Right forelimb (tissue), 1 donor: ENCODE data around the gene SDF4.
"Not testable (repeated sequence)": the region's sequence is repeated elsewhere in the genome, so short reads cannot be mapped to it uniquely, and the experiment has no call there.

Source experiments
- DNase-seq: peaks from one replicate; pipeline ENCODE4 v3.0.0-alpha.2; 2018

SDF4 gene

DNA sequence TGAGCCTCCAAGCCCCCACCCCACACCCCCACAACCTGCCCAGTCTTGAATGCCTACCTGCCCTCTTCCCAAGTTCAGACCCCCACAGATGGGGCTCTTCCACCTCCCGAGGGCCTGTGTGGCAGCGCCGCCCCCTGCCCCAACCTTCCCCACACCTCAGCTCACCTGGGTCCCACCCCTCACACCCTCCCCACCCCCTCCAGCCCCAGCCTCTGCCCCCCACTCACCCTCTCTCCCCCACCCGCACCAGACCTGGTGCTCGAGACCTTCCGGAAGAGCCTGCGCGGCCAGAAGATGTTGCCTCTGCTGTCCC lies 34.7 kb downstream of the SDF4 start:
- DNase-seq, result no peak

DNA sequence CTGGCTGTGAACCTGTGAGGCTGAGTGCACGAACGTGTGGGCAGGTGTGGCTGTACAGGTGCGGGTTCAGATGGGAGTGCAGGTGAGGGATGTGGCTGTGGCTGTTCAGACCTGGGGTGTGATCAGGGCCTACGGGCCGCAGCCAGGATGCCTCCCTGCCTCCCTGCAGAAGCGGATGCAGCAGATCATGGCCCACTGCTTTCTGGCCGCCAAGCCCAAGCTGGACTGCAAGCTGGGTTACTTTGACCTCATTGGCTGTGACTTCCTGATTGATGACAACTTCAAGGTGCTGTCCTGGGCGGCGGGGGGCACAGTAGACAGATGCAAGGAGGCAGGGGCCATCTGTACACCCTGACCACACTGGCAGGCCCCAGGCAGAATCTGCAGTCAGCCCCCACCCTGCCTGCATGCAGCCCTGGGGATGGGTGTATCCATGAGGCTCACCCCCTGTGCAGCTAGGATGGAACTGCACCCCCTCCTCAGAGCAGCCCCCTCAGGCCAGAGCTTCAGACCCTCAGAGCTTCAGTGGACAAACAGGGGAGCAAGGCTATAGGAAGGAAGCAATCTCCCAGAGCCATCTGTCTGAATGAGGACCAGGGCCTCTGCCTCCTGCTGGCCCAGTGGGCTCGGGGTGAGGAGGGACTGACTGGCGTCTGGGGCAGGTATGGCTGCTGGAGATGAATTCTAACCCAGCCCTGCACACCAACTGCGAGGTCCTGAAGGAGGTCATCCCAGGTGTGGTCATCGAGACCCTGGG lies 35.2 kb downstream of the SDF4 start:
- peak; percentile 41 for DNase-seq

DNA sequence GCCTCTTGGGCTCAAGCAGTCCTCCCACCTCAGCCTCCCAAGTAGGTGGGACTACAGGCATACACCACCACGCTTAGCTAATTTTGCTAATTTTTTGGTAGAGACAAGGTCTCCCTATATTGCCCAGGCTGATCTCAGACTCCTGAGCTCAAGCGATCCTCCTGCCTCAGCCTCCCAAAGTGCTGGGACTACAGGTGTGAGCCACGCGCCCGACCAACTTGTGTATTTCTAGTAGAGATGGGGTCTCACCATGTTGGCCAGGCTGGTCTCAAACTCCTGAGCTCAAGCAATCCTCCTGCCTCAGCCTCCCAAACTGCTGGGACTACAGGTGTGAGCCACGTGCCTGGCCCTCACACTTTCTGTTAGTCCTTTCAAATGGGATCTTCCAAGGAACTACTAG lies 36.1 kb downstream of the SDF4 start:
- DNase-seq, result not testable (repeated sequence)

DNA sequence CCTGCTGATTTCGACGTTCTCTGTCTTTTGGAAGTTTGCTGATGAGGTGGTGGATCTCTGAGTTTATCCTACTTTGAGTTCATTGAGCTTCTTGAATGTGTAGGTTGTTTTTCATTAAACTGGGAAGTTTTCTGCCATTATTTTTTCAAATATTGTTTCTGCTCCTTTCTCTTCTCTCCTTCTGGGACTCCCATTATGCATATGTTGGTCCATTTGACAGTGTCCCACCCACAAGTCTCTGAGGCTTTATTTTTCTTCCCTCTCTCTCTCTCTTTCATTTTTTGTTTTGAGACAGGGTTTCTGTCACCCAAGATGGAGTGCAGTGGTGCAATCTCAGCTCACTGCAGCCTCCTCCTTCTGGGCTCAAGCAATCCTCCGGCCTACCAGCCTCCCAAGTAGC lies 37.1 kb downstream of the SDF4 start:
- DNase-seq, result no peak

DNA sequence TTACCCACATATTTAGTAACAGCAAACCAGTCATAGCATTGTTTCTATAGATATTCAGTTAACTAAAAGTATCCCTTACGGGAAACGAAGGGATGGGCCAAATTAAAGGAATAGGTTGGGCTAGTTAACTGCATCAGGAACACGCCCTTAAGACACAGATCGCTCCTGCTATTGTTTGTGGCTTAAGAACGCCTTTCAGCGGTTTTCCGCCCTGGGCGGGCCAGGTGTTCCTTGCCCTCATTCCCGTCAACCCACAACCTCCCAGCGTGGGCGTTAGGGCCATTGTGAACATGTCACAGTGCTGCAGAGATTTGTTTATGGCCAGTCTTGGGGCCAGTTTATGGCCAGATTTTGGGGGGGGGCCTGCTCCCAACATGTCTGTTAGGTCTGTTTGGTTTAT lies 40.1 kb downstream of the SDF4 start:
- no peak for DNase-seq

DNA sequence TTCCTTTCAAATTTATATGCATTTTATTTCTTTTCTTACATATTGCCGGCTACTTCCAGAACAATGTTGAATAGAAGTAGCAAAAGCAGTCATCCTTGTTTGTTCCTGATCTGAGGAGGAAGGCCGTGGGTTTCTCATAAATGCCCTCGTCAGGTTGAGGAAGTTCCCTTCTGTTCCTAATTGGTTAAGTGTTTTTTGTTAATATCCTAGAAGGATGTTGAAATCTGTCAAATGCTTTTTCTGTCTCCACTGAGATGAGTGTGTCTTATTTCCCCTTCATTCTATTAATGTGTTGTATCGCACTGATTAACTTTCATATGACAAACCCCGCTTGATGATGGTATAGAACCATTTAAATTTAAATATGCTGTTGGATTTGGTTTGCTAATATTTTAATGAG lies 42.7 kb downstream of the SDF4 start:
- DNase-seq, result no peak

DNA sequence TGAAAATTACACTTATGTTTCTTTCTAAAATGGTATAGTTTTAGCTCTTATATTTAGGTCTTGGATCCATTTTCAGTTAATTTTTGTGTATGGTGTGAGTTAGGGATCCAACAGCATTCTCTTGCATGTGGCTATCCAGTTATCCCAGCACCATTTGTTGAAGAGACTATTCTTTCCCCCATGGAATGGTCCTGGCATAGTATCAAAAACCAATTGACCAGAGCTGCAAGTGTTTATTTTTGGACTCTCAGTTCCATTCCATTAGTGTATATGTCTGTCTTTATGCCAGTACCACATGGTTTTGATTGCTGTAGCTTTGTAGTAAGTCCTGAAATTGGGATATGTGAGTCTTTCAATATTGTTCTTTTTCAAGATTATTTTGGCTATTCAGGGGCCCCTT lies 43.9 kb downstream of the SDF4 start:
- DNase-seq, result no peak

DNA sequence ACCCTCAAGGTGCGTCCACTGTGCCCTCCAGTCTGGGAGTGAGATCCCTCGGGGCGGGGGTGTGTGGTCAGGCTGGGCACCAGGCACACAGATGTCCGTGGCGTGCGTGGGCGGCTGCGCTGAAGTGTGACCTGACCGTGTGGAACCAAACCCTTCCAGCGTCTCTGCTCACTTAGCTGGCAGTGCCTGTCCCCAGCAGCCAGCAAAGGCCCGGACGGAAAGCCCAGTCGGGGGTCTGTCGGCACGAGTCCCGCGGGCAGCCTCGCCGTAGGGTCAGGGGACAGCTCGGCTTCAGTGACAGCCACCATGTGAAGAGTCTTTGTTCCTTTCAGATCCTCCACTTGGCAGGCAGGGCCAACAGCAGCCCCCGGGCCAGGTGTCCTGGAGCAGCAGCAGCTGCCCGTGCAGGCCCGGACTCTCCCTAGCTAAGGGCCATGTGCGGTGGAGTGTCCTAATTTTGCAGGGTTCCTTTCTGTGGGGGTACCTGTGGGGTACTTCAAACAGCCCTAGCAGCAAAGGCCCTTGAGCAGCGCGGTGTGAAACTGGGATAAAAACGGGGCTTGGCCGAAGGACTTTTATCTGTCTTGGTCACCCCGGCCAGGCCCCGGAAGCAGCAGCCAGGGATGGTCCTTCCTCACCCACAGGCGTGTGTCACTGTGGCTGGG lies 46.6 kb downstream of the SDF4 start:
- peak; percentile 40 for DNase-seq

DNA sequence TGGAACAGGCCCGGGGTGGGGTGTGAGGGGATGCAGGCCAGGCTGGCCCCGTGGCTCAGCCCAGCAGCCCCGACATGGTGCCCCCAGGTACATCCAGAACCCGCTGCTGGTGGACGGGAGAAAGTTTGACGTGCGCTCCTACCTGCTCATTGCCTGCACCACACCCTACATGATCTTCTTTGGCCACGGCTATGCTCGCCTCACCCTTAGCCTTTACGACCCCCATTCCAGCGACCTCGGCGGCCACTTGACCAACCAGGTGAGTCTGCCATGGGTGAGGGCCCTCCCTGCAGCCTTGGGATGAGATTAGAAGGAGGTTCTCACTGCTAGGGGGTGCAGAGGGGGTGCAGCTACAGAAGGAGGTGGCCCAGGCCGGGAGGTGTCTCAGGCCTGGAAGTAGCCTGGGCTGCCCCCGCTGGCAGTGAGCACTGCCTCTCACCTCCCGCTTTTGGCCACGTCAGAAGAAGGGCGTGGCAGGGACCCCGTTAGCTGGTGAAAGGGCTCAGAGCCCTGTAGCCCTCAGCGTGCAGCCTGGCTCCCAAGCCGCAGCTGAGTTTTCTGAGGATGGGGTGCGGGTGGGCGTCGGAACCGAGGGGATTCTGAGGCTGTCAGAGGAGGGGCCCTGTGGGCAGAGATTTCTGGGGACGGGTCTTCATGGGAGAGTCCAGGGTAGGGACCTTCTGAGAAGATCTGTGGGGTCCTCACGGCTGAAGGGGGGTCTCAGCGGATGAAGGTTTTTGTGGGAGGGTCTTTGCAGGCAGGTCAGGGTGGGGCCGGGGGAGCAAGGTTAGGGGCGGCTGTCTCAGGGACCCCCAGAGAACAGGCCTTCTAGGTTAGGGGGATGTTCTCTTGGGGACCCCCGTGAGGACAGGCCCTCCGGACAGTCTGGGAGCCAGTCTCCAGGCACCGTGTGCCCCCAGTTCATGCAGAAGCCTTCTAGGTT lies 47.7 kb downstream of the SDF4 start:
- peak; percentile 35 for DNase-seq

DNA sequence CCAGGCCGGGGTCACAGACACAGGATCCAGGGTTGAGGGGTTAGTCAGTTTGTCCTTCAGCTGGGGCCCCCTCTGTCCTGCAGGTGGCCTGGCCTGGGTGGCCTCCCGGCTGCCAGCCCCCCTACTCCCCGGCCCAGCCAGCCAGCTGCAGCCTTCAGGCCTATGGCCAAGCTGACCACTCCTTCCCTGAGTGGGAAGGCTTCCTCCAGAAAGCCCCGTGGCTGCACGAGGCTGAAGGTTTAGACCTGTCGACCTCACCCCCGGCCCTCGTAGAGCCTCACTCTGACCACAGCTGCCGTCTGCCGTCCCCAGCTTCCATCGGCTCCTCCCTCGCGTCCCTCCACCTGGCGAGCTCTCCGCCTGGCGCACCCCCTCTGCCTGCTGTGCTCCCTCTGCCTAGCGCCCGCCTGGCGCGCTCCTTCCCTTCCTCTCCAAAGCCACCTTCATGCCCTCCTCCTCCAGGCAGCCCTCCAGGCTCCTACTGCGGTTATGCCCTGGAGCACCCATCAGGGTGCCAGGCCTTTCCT lies 48.5 kb downstream of the SDF4 start:
- peak; percentile 38 for DNase-seq

DNA sequence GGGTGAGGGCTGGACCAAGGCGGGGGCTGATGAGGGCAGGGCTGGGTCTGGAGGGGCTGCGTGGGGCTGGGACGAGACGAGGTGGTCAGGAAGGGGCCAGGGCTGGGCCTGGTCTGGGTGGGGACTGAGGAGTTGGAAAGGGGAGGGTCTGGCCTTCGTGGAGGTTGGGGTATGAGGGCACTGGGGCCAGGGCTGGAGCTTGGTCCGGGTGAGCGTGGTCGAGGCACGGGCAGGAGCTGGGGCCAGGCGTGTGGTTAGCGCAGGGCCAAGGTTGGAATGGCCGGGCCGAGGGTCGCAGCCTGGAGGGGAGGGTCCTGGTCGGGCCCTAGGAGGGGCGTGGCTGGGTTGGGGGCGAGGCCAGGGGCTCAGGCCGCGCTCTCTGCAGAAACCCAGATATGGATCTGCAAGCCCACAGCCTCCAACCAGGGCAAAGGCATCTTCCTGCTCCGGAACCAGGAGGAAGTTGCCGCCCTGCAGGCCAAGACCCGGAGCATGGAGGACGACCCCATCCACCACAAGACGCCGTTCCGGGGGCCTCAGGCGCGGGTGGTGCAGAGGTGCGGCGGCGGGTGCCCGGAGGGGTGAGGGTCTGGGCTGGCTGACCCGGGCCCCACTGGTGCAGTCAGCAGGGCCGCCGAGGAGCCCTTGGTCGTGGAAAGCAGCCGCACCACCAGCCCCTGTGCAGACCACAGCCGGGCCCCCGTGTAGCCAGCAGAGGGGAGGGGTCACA lies 49.1 kb downstream of the SDF4 start:
- DNase-seq, result peak; percentile 41

DNA sequence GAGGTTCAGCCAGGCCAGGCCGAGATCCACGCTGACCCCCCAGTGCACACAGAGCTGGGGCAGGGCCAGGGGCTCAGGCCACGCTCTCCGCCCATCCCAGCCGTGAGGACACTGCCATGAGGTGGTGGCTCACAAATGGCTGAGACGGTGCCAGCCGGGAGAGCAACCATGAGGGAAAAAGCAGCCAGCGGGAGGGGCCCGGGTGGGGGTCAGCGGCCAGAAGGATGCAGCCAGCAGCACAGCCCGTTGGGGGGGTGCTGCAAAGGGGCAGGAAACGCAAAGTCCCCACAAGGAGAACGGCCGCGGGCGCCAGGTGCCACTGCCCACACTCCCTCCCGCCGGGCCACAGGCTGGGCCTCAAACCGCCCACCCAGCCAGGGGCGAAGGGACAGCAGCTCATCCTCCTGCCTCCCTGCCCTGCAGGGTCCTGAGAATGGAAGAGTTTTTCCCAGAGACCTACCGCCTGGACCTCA lies 49.8 kb downstream of the SDF4 start:
- DNase-seq, result peak; percentile 37

DNA sequence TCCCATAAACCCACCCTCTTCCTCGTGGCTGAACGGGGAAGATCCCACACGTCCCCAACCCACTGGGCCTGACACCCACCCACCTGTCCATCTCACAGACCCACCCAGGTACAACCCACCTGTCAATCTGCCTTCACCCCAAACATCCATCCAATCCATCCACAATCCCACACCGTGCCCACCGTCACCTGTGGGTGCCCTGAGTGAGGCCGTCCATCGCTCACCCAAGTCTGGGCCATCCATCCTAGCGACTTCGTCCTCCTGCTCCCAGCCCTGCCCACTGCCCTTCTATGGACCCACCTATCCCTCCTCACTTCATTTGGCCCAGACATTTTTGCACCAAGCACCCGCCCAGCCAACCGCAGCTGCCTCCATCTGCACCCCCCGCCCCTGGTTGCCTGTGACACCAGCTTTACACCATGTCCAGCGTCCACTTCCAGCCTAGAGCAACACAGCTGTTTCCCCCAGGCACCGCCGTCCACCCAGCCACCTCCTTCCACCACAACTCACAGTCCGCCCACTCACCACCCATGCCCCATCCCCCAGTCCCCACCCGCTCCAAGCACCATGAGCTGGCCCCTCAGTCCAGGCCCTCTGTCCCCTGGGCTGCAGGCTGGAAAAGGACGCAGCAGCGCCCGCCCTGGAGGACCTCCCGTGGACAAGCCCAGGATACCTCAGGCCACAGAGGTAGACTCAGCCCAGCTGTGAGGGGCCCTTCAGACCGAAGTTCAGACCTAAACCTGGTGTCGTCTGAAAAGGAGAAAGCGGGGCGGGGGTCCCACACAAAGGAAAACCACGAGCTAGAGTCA lies 50.5 kb downstream of the SDF4 start:
- DNase-seq, result peak; percentile 43

DNA sequence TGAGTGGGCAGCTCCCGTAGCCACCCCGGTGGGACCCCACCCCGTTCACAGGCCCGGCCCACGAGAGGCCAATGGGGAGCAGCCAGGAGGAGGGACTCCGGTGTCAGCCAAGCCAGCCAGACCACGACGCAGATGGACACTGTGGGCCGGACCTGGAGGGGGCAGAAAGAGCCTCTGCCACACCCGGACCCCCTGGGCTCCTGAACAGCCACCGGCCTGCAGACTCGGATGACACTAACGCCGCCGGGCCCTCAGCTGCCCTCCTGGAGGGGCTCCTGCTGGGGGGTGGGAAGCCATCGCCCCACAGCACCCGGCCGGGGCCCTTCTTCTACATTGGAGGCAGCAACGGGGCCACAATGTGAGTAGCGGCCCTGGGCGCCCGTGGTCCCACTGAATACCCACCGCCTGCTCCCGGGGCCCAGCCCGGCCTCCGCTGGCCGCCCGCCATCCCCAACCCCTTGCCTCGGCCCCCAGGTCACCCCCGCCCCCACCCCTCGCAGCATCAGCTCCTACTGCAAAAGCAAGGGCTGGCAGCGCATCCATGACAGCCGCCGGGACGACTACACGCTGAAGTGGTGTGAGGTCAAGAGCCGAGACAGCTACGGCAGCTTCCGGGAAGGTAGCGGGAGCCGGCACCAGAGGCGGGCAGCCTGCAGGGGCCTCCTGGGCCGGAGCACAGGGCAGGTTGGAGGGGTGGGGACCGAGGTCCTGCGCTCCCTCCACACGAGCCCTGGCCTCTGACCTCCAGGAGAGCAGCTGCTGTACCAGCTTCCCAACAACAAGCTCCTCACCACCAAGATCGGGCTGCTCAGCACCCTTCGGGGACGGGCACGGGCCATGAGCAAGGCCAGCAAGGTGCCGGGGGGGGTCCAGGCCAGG lies 51.6 kb downstream of the SDF4 start:
- DNase-seq, result peak; percentile 42

DNA sequence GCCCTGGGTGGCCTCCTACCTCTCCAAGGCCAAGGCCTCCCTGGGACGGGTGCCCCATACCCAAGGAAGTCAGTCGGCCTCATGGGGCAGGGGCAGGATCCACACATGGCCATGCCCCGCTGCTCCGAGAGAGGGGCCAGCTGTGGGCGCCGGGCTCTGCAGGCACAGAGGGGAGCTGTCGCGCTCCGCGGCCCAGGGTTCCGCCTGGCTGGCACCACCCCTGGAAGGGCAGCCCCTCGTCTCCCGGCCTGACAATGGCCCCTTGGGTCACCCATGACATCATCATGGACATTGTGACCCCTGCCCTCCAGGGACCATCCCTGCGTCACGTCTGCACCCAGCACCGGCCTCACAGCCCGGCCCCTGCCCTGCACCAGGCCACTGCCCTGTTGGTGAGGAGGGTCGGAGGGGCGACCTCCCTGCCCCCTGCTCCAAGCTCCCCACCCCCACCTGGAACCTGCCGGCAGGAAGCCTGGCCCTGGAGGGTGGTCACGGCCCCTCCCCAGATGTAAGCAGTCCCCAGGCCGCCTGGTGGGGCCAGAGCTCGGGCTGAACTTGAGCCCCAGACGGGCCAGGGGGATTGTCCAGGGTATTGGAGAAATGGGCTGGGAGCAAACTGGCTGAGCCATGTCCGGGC lies 52.3 kb downstream of the SDF4 start:
- peak; percentile 35 for DNase-seq

DNA sequence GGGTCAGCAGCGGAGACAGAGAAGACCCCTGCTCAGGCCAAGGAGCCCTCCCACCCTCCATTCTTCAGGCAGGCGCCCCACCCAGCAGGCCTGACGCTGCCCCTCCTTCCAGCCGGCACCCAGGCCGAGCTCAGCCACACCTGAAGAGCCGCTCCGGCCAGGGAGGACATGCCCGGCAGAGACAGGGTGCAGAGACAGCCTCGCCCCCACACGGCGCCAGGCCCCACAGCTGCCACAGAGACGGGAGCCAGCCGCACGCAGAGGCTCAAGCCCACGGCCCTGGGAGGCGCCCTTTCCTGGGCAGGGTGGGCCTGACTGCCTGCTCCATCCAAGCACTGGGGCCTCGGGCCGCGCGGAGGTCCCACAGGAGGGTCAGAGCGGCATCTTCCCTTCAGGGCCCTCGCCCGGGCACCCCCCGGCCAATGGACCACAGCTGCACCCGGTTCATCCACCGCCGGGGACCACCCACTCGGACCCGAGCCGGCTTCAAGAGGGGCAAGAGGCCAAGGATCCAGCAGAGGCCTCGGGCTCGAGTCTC lies 52.9 kb downstream of the SDF4 start:
- peak; percentile 31 for DNase-seq

DNA sequence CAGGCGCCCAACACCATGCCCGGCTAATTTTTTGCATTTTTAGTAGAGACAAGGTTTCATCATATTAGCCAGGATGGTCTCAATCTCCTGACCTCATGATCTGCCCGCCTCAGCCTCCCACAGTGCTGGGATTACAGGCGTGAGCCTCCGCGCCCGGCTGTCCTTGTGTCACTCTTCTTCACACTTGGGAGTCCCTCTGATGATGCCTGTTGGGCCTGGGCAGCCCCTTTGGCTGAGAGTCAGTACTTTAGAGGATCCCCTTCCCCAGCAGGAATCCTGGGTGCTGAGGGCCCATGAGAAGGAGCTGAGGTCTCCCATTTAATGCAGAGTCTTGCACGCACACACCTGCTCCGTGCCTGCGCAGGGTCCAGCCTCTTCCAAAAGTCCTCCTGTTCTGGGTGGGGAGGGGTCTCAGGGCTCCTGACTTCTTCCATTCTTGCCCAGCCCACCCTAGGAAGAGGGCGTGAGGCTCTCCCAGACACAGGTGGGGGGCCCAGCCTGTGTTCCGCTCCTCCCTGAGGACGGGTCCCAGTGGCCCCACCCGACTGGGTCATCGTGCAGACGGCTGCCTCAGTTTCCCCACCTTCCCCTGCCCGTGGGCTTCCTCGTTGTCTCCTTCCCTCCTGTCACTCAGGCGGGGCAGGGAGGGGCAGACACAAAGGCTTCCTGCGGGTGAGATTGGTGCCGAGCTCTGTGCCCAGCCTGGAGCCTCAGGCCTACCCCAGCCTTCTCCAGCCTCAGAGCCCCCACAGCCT lies 54.2 kb downstream of the SDF4 start:
- DNase-seq, result no peak

DNA sequence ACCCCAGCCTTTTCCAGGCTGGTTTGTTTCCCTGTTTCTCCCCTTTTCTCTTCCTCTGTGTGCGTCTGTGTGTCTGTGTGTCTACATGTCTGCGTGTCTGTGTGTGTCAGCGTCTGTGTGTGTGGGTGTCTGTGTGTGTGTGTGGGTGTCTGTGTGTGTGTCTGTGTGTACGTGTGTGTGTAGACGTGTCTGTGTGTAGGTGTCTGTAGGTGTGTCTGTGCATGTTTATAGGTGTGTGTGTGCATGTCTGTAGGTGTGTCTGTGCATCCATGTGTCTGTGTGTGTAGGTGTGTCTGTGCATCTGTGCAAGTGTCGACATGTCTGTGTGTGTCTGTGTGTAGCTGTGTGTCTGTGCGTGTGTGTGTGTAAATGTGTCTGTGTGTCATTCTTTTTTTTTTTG lies 54.9 kb downstream of the SDF4 start:
- peak; percentile 29 for DNase-seq
